Thyroid gland (tissue), 4 donors: Measurements from ENCODE around the gene CLN6. TPM values are rescaled to one million over a fixed set of nuclear protein-coding genes. Genes with fewer than 3 reads are reported as not detected.

Source experiments
- DNase-seq, 2 donors: peaks; one replicate each; pipeline ENCODE4 v3.0.0-alpha.2; 2019
- H3K27ac ChIP-seq, 3 donors: fragments of 200-600 bp; sonication (generic); 1 replicate in 2 of 3; 2 replicates in 1 of 3; pipeline ENCODE4 v1.5.1; 2016 to 2019; ENCODE audit warnings: mild to moderate bottlenecking in 1 of 3, moderate library complexity in 1 of 3
- H3K27me3 ChIP-seq: fragments of 200-600 bp; sonication (generic); one replicate; pipeline ENCODE4 v1.5.1; 2019
- H3K36me3 ChIP-seq, 2 donors: fragments of 200-600 bp; sonication (generic); one replicate each; pipeline ENCODE4 v1.5.1; 2016 to 2019
- H3K4me1 ChIP-seq, 2 donors: fragments of 200-600 bp; sonication (generic); one replicate each; pipeline ENCODE4 v1.5.1; 2017 to 2019
- H3K4me3 ChIP-seq, 3 donors: fragments of 200-600 bp; sonication (generic); replicated peaks in 1 of 3; 1 replicate in 2 of 3; 2 replicates in 1 of 3; pipeline ENCODE4 v1.5.1; 2016; ENCODE audit warnings: mild to moderate bottlenecking in 1 of 3
- H3K9me3 ChIP-seq: fragments of 200-600 bp; sonication (generic); one replicate; pipeline ENCODE4 v1.5.1; 2017
- CTCF ChIP-seq, 6 experiments: fragments of 200-600 bp in 3 of 6; fragments of 450-650 bp in 3 of 6; sonication (generic) in 3 of 6; IDR thresholded peaks; one replicate each; pipeline ENCODE4 v1.5.1; 2016 to 2019; ENCODE audit warnings: antibody characterized with exemption in 6 of 6, mild to moderate bottlenecking in 2 of 6, inconsistent platforms in 1 of 6, moderate library complexity in 1 of 6
- POLR2A ChIP-seq, 2 donors: fragments of 450-650 bp; IDR thresholded peaks; one replicate each; pipeline ENCODE4 v1.6.1; 2017; ENCODE audit warnings: antibody characterized with exemption in 2 of 2, mild to moderate bottlenecking in 2 of 2, moderate library complexity in 1 of 2
- WGBS, 2 donors: methylation state at CpG; one replicate each; pipeline ENCODE4 v1.1.5; 2017; 5-methylcytosine and 5-hydroxymethylcytosine counted together
- intact Hi-C: fragments of 100-400 bp; cut with DNase I; formaldehyde crosslinking; loops from one replicate; pipeline ENCODE4 v1.15.1; 2023
- total RNA-seq, 4 donors: library from RNA; depleted of rRNA; stranded (reverse); fragments of >200 nt; gene quantifications; one replicate each; pipeline ENCODE4 v1.2.3, GENCODE V29; 2016

Gene CLN6
- total RNA-seq, 4 donors from 2014 or later, result 24.8 to 34.3 (median 32.4) TPM

GRCh38 chr15:68201153-68201878 is 28.2 kb downstream of the CLN6 start:
- H3K4me1 ChIP-seq, result peaks cover 8 to 23% of the 10 kb centered on the region in 2 donors
- TF ChIP-seq CTCF (IDR thresholded peaks at IDR 0.05), result no peak
- no peak for TF ChIP-seq POLR2A (IDR thresholded peaks at IDR 0.05)
- H3K27me3 ChIP-seq, result no peaks in the 10 kb centered on the region
- H3K4me3 ChIP-seq, result no peak overlapping the region
- no peak for DNase-seq
- no peaks in the 10 kb centered on the region for H3K9me3 ChIP-seq
- no peaks in the 10 kb centered on the region for H3K36me3 ChIP-seq
- WGBS, 2 donors, result 87 to 96% methylated on average over 6 to 7 of the region's 7 CpGs
- no peak overlapping the region for H3K27ac ChIP-seq
- intact Hi-C loops, result no loop called here

DNA sequence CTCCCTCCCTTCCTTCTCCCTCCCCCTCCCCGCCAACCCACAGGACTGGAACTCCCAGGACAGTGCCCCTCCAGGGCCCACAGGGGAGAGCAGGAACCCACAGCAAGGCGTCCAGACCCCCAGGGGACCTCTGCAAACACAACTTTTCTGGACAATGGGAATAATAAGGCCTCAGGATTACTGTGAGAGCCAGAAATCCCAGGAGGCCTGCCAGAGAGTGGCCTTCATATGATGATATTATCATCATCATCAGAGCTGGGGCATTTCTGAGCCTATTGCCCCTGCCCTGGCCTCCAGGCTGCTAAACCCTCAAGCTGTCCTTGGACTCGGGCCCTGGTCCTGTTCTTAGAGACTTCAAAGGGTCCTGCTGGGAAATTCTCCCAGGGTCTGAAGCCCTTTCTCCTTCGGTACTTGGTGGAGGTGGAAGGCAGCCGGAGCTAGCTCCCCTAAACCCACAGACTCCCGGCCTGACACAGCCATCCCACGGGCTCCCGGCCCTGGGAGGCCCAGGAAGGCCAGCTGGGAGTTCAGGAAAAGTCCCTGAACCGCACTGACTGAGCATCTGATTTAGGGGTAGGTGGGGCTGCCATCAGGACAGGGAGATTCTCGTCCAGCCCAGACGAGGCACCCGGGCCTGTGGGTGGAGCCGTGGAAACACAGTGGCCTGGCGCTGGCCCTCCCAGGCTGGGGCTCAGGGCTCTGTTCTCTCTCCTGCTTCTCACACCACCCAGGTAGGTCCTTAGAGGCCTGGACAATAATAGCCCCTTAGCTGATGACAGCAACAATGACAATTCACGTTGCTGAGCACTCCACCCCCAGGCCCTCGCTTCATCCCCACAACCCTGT is 29.3 kb downstream of the CLN6 start:
- H3K27ac ChIP-seq, result no peak overlapping the region
- intact Hi-C loops, result no loop called here
- WGBS, 2 donors, result 66% methylated on average over 5 to 14 of the region's 16 CpGs
- H3K4me1 ChIP-seq, result peaks cover 7 to 18% of the 10 kb centered on the region in 2 donors
- DNase-seq, result no peak
- H3K4me3 ChIP-seq, result no peak overlapping the region
- H3K36me3 ChIP-seq, result no peaks in the 10 kb centered on the region
- TF ChIP-seq POLR2A (IDR thresholded peaks at IDR 0.05), result no peak
- TF ChIP-seq CTCF (IDR thresholded peaks at IDR 0.05), result no peak
- no peaks in the 10 kb centered on the region for H3K9me3 ChIP-seq
- no peaks in the 10 kb centered on the region for H3K27me3 ChIP-seq

GRCh38 chr15:68199340-68199739 is 30.2 kb downstream of the CLN6 start:
- no peak for DNase-seq
- Histone ChIP-seq H3K36me3 (no peaks in the 10 kb centered on the region), H3K4me3 (no peak overlapping the region), H3K9me3 (no peaks in the 10 kb centered on the region), H3K4me1 (peaks cover 0 to 9% of the 10 kb centered on the region in 2 donors), H3K27ac (no peak overlapping the region), H3K27me3 (no peaks in the 10 kb centered on the region)
- intact Hi-C loops, result no loop called here
- TF ChIP-seq POLR2A (IDR thresholded peaks at IDR 0.05), result no peak
- TF ChIP-seq CTCF (IDR thresholded peaks at IDR 0.05), result no peak
- 39 to 65% methylated on average over 11 of the region's 11 CpGs for WGBS, 2 donors

- 87% methylated on average over 8 to 9 of the region's 11 CpGs for WGBS, 2 donors
- no peak for DNase-seq
- Histone ChIP-seq H3K27me3 (no peaks in the 10 kb centered on the region), H3K4me3 (no peak overlapping the region), H3K36me3 (no peaks in the 10 kb centered on the region), H3K27ac (no peak overlapping the region), H3K9me3 (no peaks in the 10 kb centered on the region), H3K4me1 (peaks cover 0 to 7% of the 10 kb centered on the region in 2 donors)
- intact Hi-C loops, result no loop called here
- TF ChIP-seq POLR2A (IDR thresholded peaks at IDR 0.05), result no peak
- TF ChIP-seq CTCF (IDR thresholded peaks at IDR 0.05), result no peak
Observed at GRCh38 chr15:68197661-68198437, 31.7 kb downstream of the CLN6 start.
